Measurements from ENCODE around the gene L3MBTL2.

DNA sequence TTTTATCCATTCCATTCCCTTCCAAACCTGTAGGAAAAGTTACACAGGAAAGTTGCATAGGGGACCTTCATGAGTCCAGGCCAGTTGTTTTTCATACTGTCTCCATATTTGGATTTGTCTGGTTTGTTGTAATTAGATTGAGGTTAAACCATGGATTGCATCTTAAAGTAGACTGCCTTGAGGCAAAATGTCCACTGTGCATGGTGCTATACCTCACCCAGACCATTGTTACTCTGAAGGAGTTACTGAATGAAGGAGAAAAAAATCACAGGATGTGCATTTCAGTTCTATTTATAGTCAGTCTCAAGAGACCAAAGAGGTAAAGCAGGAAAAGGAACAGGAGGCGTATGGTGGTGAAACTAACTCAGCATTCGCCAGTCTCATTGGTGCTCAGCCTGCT, 29.6 kb upstream of the L3MBTL2 start:
- TF ChIP-seq SP1 (IDR thresholded peaks at IDR 0.05) (no peak), FOXM1 (IDR thresholded peaks at IDR 0.05; ENCODE audit: borderline replicate concordance) (no peak), L3MBTL2 (conservative IDR thresholded peaks at IDR 0.05) (no peak), FOXA1 (IDR thresholded peaks at IDR 0.05) (no peak), ARNT (IDR thresholded peaks at IDR 0.05) (no peak), NFRKB (IDR thresholded peaks at IDR 0.05) (no peak), BHLHE40 (IDR thresholded peaks at IDR 0.05; ENCODE audit: borderline replicate concordance) (no peak), FOXK2 (IDR thresholded peaks at IDR 0.05) (no peak), TARDBP (IDR thresholded peaks at IDR 0.05) (no peak), HDGF (IDR thresholded peaks at IDR 0.05; ENCODE audit: borderline replicate concordance) (no peak), ELF4 (IDR thresholded peaks at IDR 0.05) (no peak)
